IgD-negative memory B cell (primary cell): ENCODE data around the gene WDR86. TPM values are rescaled to one million over a fixed set of nuclear protein-coding genes. Genes with fewer than 3 reads are reported as not detected.

Experiments used
- H3K27ac Mint-ChIP-seq, 3 donors: one replicate each; pipeline ENCODE4 v1.8.0; 2020 to 2022; ENCODE audit warnings: mild to moderate bottlenecking in 3 of 3, mixed read lengths in 3 of 3, moderate library complexity in 1 of 3
- H3K27me3 Mint-ChIP-seq: one replicate; pipeline ENCODE4 v1.8.0; 2021; ENCODE audit warnings: mixed read lengths
- H3K36me3 Mint-ChIP-seq: one replicate; pipeline ENCODE4 v1.8.0; 2020; ENCODE audit warnings: mild to moderate bottlenecking, mixed read lengths
- H3K4me1 Mint-ChIP-seq, 3 donors: one replicate each; pipeline ENCODE4 v1.8.0; 2020 to 2022; ENCODE audit warnings: mixed read lengths in 3 of 3, mild to moderate bottlenecking in 1 of 3
- H3K4me3 Mint-ChIP-seq, 4 donors: one replicate each; pipeline ENCODE4 v1.8.0; 2020 to 2022; ENCODE audit warnings: mild to moderate bottlenecking in 4 of 4, mixed read lengths in 4 of 4, moderate library complexity in 3 of 4
- H3K9me3 Mint-ChIP-seq, 3 donors: one replicate each; pipeline ENCODE4 v1.8.0; 2020 to 2021; ENCODE audit warnings: mixed read lengths in 3 of 3, mild to moderate bottlenecking in 1 of 3
- polyA plus RNA-seq: library from polyadenylated mRNA; unstranded; fragments of 300-500 nt; fragmentation: Illumina TruSeq; gene quantifications from one replicate; pipeline ENCODE4 v1.2.3, GENCODE V29; 2021

The WDR86 gene
- polyA plus RNA-seq, 1 donor from 2014 or later = 0.54 TPM

GRCh38 chr7:151398446-151399304 lies 11.2 kb downstream of the WDR86 start:
- Mint-ChIP-seq H3K9me3 (no peaks in the 10 kb centered on the region), H3K27ac (peak overlapping the region in 2 of 3 donors; percentile 8 to 20), H3K27me3 (peaks cover 4% of the 10 kb centered on the region), H3K36me3 (no peaks in the 10 kb centered on the region), H3K4me1 (peaks cover 6 to 13% (median 12%) of the 10 kb centered on the region in 3 donors), H3K4me3 (peak overlapping the region in 1 of 4 donors; percentile 22)

GRCh38 chr7:151397026-151397425 lies 12.8 kb downstream of the WDR86 start:
- Mint-ChIP-seq H3K4me1 (peaks cover 6 to 13% (median 12%) of the 10 kb centered on the region in 3 donors), H3K36me3 (no peaks in the 10 kb centered on the region), H3K4me3 (no peak overlapping the region), H3K27ac (no peak overlapping the region), H3K27me3 (peaks cover 4% of the 10 kb centered on the region), H3K9me3 (no peaks in the 10 kb centered on the region)

- H3K27ac Mint-ChIP-seq = no peak overlapping the region
- H3K4me1 Mint-ChIP-seq = peaks cover 6 to 12% (median 11%) of the 10 kb centered on the region in 3 donors
- H3K36me3 Mint-ChIP-seq = no peaks in the 10 kb centered on the region
- H3K4me3 Mint-ChIP-seq = no peak overlapping the region
- no peaks in the 10 kb centered on the region for H3K9me3 Mint-ChIP-seq
- peaks cover 6% of the 10 kb centered on the region for H3K27me3 Mint-ChIP-seq
Observed at GRCh38 chr7:151396328-151396970, 13.4 kb downstream of the WDR86 start.

- peaks cover 0 to 3% (median 0%) of the 10 kb centered on the region in 3 donors for H3K4me1 Mint-ChIP-seq
- peaks cover 15% of the 10 kb centered on the region for H3K27me3 Mint-ChIP-seq
- no peaks in the 10 kb centered on the region for H3K36me3 Mint-ChIP-seq
- no peak overlapping the region for H3K27ac Mint-ChIP-seq
- no peak overlapping the region for H3K4me3 Mint-ChIP-seq
- H3K9me3 Mint-ChIP-seq = no peaks in the 10 kb centered on the region
Observed at GRCh38 chr7:151395036-151395367, 14.8 kb downstream of the WDR86 start.

- Mint-ChIP-seq H3K36me3 (peaks cover 1% of the 10 kb centered on the region), H3K4me3 (no peak overlapping the region), H3K27me3 (peaks cover 18% of the 10 kb centered on the region), H3K4me1 (peaks cover 0 to 3% (median 0%) of the 10 kb centered on the region in 3 donors), H3K27ac (peak overlapping the region in 1 of 3 donors; percentile 15), H3K9me3 (no peaks in the 10 kb centered on the region)
Observed at GRCh38 chr7:151394076-151395035, 15.5 kb downstream of the WDR86 start.

GRCh38 chr7:151393031-151393977 lies 16.5 kb downstream of the WDR86 start:
- Mint-ChIP-seq H3K27me3 (peaks cover 22% of the 10 kb centered on the region), H3K36me3 (peaks cover 1% of the 10 kb centered on the region)

GRCh38 chr7:151392426-151392825 lies 17.4 kb downstream of the WDR86 start:
- peaks cover 1% of the 10 kb centered on the region for H3K36me3 Mint-ChIP-seq
- H3K4me3 Mint-ChIP-seq = no peak overlapping the region
- no peaks in the 10 kb centered on the region for H3K9me3 Mint-ChIP-seq
- H3K27me3 Mint-ChIP-seq = peaks cover 22% of the 10 kb centered on the region
- peak overlapping the region in 1 of 3 donors; percentile 62 for H3K27ac Mint-ChIP-seq
- no peaks in the 10 kb centered on the region for H3K4me1 Mint-ChIP-seq

More at GRCh38 chr7:151393031-151393977, 16.5 kb downstream of the WDR86 start:
- no peak overlapping the region for H3K4me3 Mint-ChIP-seq
- H3K27ac Mint-ChIP-seq = peak overlapping the region in 2 of 3 donors; percentile 15 to 62
- H3K4me1 Mint-ChIP-seq = peaks cover 0 to 3% (median 0%) of the 10 kb centered on the region in 3 donors
- no peaks in the 10 kb centered on the region for H3K9me3 Mint-ChIP-seq

GRCh38 chr7:151392002-151392401 lies 17.8 kb downstream of the WDR86 start:
- H3K9me3 Mint-ChIP-seq = no peaks in the 10 kb centered on the region
- no peak overlapping the region for H3K4me3 Mint-ChIP-seq
- H3K27me3 Mint-ChIP-seq = peaks cover 22% of the 10 kb centered on the region
- no peaks in the 10 kb centered on the region for H3K4me1 Mint-ChIP-seq
- peaks cover 1% of the 10 kb centered on the region for H3K36me3 Mint-ChIP-seq
- no peak overlapping the region for H3K27ac Mint-ChIP-seq

- H3K4me1 Mint-ChIP-seq = no peaks in the 10 kb centered on the region
- H3K9me3 Mint-ChIP-seq = no peaks in the 10 kb centered on the region
- H3K36me3 Mint-ChIP-seq = peaks cover 1% of the 10 kb centered on the region
- H3K27ac Mint-ChIP-seq = peak overlapping the region in 2 of 3 donors; percentile 25 to 84
- no peak overlapping the region for H3K4me3 Mint-ChIP-seq
- peaks cover 22% of the 10 kb centered on the region for H3K27me3 Mint-ChIP-seq
Observed at GRCh38 chr7:151391358-151391730, 18.5 kb downstream of the WDR86 start.

- H3K4me3 Mint-ChIP-seq = no peak overlapping the region
- H3K27me3 Mint-ChIP-seq = peaks cover 22% of the 10 kb centered on the region
- no peaks in the 10 kb centered on the region for H3K4me1 Mint-ChIP-seq
- H3K36me3 Mint-ChIP-seq = peaks cover 1% of the 10 kb centered on the region
- no peaks in the 10 kb centered on the region for H3K9me3 Mint-ChIP-seq
- peak overlapping the region in 2 of 3 donors; percentile 25 to 84 for H3K27ac Mint-ChIP-seq
Observed at GRCh38 chr7:151390598-151391357, 19.1 kb downstream of the WDR86 start.

- Mint-ChIP-seq H3K27me3 (peaks cover 22% of the 10 kb centered on the region), H3K27ac (peak overlapping the region in 1 of 3 donors; percentile 25), H3K9me3 (no peaks in the 10 kb centered on the region), H3K4me3 (no peak overlapping the region), H3K4me1 (no peaks in the 10 kb centered on the region), H3K36me3 (peaks cover 1% of the 10 kb centered on the region)
Observed at GRCh38 chr7:151389768-151390597, 19.9 kb downstream of the WDR86 start.

GRCh38 chr7:151389096-151389767 lies 20.6 kb downstream of the WDR86 start:
- Mint-ChIP-seq H3K36me3 (peaks cover 1% of the 10 kb centered on the region), H3K27me3 (peaks cover 24% of the 10 kb centered on the region), H3K4me3 (no peak overlapping the region), H3K9me3 (no peaks in the 10 kb centered on the region), H3K27ac (no peak overlapping the region), H3K4me1 (peaks cover 0 to 2% (median 0%) of the 10 kb centered on the region in 3 donors)
